AG04450 (cell line): ENCODE data around the gene KLHL29. TPM values are rescaled to one million over a fixed set of nuclear protein-coding genes. Genes with fewer than 3 reads are reported as not detected.

ENCODE experiments used
- CTCF ChIA-PET: fragments of 300-600, 350-600 bp; formaldehyde crosslinking; extraction: SDS; loops from one replicate; lab custom pipeline; 2022; ENCODE audit warnings: antibody characterized with exemption, inconsistent platforms; lab: Charles Lee
- POLR2A ChIA-PET: fragments of 350-600 bp; formaldehyde crosslinking; extraction: SDS; loops from one replicate; lab custom pipeline; 2021; ENCODE audit warnings: antibody characterized with exemption, inconsistent platforms; lab: Yijun Ruan, JAX
- DNase-seq: peaks from one replicate; pipeline ENCODE4 v3.0.0-alpha.2; 2011; ENCODE audit warnings: low read depth, low spot score
- H3K27ac ChIP-seq: one replicate; pipeline ENCODE4 v1.5.1; 2012; ENCODE audit warnings: low read depth, low read length, control low read depth
- H3K27me3 ChIP-seq: one replicate; pipeline ENCODE4 v1.6.0; 2012; ENCODE audit warnings: low read length; ENCODE audit not compliant: control insufficient read depth, insufficient read depth
- H3K4me3 ChIP-seq: 2 replicates; pipeline ENCODE4 v1.5.1; 2011; ENCODE audit warnings: mild to moderate bottlenecking, low read depth, low read length, control low read depth
- H3K9me3 ChIP-seq: 2 replicates; pipeline ENCODE4 v1.5.1; 2012; ENCODE audit warnings: low read length; ENCODE audit not compliant: control insufficient read depth, insufficient read depth
- CTCF ChIP-seq: IDR thresholded peaks from 2 replicates; pipeline ENCODE4 v1.5.1; 2011; ENCODE audit warnings: low read depth, low read length, control low read depth, inconsistent platforms
- polyA plus RNA-seq: library from polyadenylated mRNA; depleted of rRNA; stranded (reverse); fragments of >200 nt; gene quantifications from 2 replicates; pipeline ENCODE4 v1.2.3, GENCODE V29; 2011

KLHL29 gene
- polyA plus RNA-seq, 1 experiment, result 3.6 TPM

GRCh38 chr2:23668756-23669304, 283.9 kb downstream of the KLHL29 start:
- Histone ChIP-seq H3K9me3 (no peaks in the 10 kb centered on the region), H3K27me3 (peaks cover 5% of the 10 kb centered on the region), H3K4me3 (no peak overlapping the region), H3K27ac (no peak overlapping the region)
- DNase-seq, result no peak
- CTCF ChIA-PET, result no interaction called here
- POLR2A ChIA-PET, result no interaction called here
- TF ChIP-seq CTCF, result no peak

GRCh38 chr2:23669413-23670244, 284.6 kb downstream of the KLHL29 start:
- TF ChIP-seq CTCF, result no peak
- CTCF ChIA-PET, result no interaction called here
- H3K4me3 ChIP-seq, result no peak overlapping the region
- H3K27ac ChIP-seq, result no peak overlapping the region
- peaks cover 1% of the 10 kb centered on the region for H3K27me3 ChIP-seq
- POLR2A ChIA-PET, result no interaction called here
- DNase-seq, result no peak
- no peaks in the 10 kb centered on the region for H3K9me3 ChIP-seq

GRCh38 chr2:23670245-23670592, 285.2 kb downstream of the KLHL29 start:
- TF ChIP-seq CTCF, result no peak
- Histone ChIP-seq H3K9me3 (no peaks in the 10 kb centered on the region), H3K27ac (no peak overlapping the region), H3K4me3 (no peak overlapping the region), H3K27me3 (no peaks in the 10 kb centered on the region)
- ChIA-PET CTCF (no interaction called here), POLR2A (no interaction called here)
- DNase-seq, result no peak

GRCh38 chr2:23673082-23673481, 288.1 kb downstream of the KLHL29 start:
- POLR2A ChIA-PET, result no interaction called here
- no peak overlapping the region for H3K27ac ChIP-seq
- DNase-seq, result no peak
- no peak overlapping the region for H3K4me3 ChIP-seq
- H3K9me3 ChIP-seq, result peaks cover under 1% of the 10 kb centered on the region; the same call in 1 of the 2 replicates
- TF ChIP-seq CTCF, result no peak
- CTCF ChIA-PET, result no interaction called here
- no peaks in the 10 kb centered on the region for H3K27me3 ChIP-seq
